GM18868 (cell line): ENCODE results near the gene RNF123.

Source experiments
- ATAC-seq: cut with Tn5 transposase; IDR thresholded peaks from one replicate; pipeline ENCODE4 v1.9.1; 2021; ENCODE audit warnings: mild to moderate bottlenecking, moderate library complexity; ENCODE audit not compliant: unreplicated experiment

The RNF123 gene

DNA sequence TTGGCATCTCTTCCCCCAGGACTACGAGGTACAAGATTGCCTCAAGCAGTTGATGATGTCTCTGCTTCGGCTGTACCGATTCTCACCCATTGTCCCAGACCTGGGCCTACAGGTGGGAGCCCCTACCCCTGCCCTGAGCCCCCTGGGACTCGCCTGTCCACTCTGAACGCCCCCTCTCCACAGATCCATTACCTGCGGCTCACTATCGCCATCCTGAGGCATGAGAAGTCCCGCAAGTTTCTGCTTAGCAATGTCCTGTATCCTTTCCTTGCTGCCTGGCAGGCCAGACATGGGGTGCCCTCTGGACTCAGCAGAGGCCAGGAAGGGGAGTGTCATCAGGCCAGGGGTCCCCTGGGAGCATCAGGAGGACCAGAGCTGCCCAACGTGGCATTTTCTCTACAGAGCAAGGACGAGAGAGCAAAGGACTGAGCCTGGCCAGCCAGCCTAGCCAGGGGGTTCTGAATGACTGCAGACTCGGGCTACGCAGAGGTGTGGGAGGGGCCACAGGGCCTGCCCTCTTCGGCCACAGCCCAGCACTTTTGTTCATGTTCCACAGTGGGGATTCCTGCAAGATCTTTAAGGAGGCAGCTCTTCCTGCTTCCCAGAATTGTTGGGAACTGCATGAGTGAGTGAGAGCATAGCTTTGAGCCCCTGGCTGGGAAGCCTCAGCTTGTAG is 11.2 kb downstream of the RNF123 start:
- no peak for ATAC-seq

DNA sequence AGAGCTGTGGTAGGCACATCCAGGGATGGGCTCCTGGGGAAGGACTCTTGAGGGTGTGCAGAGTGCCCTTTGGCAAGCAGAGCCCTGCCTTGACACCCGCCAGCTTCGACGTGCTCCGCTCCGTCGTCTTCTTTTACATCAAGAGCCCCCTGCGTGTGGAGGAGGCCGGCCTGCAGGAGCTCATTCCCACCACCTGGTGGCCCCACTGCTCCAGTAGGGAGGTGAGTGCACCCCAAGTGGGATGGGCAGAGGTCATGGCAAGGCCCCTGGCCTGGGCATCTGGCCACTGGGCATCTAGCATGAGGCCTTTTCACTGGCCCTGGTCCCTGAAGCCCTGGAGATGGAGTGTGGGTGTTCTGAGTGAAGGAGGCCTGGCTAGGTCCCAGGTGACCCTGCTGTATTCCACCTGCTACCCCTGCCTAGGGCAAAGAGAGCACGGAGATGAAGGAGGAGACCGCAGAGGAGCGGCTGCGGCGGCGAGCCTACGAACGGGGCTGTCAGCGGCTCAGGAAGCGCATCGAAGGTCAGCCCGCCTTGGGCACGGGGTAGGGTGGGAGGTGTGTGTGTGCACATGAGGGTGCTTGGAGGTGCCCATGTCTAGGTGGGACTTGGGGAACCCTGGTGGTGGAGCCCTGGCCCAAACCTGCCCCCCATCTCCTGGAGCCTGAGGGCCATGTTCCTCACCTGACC is 12.2 kb downstream of the RNF123 start:
- no peak for ATAC-seq

DNA sequence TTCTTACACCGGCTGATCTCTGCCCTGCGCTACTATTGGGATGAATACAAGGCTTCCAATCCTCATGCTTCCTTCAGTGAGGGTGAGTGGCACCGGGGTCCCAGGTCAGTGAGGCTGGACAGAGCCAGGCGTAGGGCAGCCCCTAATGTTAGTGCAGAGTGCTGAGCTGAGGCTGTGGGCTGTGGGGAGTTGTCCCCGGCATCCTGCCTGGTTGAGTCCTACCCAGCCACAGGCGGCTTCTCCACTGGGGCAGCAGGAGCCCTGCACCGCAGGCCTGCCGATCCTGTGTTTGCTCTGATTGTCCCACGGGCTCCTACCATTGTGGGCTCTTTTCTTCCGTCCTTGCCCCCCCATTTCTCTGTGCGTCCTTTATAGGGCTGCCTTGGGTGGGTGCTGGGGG is 13.3 kb downstream of the RNF123 start:
- no peak for ATAC-seq

DNA sequence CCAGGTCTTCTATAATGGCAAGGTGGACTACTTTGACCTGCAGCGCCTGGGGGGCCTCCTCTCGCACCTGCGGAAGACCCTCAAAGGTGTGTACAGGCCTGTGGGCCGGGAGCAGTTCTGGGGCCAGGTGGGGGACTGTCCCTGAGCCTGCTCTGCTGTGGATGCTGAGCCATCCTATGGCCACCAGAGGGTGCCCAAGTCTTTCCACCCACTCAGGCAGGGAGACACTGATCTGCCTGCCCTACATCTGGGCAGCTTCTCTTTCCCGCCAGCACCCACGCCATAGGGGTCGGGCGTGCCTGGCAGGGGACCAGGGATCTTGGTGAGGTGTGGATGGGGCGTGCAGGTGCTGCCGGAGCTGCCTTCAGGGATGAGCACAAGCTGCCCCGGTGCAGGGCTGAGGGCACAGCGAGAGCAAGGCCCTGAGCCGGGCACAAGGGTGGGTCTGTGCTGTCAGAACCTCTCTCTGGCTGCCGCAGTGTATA is 14.1 kb downstream of the RNF123 start:
- peak; percentile 82 for ATAC-seq

DNA sequence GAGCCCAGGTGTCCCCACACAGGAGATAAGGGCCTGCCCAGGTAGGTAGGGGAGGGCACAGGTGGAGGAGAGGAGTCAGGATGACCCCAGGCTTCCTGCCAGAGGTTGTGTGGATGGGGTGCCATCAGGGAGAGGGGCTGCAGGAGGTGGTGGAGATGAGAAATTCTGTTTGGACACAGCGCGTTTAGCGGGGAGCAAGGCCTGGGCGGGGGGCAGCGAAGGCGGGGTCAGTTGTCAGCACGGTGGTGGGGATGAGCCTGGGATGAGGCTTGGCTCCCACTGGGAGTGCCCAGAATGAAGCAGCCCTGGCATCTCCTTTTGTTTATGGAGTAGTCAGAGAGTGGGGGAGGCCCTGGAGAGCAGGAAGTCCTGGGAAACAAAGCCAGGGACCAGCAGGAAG is 14.6 kb downstream of the RNF123 start:
- ATAC-seq: no peak

DNA sequence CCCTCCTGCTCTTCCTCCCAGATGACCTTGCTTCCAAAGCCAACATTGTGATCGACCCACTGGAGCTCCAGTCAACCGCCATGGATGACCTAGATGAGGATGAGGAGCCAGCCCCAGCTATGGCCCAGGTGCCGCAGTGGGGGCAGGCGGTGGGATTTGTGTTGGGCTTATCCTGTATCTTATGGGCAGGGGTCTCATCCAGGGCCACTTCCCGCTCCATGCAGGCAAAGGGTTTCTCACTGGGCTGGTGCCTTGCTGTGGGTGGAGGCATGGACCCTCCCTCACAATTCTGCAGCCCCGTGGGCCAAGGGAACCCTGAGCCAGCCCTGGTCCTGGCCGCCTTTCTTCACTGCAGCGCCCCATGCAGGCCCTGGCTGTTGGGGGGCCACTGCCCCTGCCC is 15.3 kb downstream of the RNF123 start:
- ATAC-seq: no peak

DNA sequence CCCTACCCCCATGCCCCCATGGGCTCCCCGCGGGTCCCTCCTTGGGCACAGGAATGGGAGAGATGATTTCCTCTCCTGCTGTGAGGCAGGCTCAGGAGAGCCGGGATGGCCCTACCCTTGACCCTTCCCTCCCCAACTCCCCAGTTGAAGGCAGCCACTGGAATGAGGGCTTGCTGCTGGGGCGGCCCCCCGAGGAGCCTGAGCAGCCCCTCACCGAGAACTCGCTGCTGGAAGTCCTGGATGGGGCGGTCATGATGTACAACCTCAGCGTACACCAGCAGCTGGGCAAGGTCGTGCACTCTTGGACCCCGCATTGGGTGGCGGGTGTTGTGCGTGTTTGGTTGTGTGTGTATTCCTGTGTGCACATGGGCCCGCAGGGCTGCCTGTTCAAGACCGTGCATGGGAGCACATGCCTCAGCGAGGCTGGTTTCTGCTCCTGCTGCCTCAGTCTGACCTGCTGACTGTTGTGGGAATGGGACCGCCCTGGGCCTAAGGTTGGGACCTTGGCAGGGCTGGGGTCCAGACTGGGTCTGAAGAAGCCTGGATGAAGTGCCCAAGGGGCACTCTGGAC is 16.1 kb downstream of the RNF123 start:
- no peak for ATAC-seq

DNA sequence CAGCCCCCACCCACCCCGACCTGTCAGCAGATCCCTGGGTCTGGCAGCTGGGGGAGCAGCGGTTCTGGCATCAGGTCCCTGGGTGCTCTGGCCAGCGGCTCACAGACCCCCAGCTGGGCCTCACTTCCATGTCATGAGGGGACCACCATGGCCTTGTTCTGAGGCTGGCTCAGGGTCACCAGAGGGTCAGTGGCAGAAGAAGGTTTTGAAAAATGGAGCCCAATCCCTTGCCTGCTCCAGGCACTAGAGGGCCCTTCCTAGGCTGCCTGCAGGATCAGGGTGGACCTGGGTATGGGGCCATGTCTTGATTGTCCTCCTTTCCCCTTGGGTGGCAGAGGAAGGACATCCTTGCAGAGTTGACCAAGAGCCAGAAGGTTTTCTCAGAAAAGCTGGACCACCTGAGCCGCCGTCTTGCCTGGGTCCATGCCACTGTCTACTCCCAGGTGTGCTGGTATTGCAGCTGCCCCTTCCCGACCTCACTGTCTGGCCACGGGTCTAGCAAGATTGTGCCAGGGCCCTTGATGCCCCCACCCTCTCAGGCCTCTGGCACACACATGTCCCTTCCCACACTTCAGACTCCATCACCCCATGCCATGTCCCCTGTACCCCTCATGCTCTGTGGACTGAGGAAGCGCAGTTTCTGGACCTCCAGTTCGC is 17.2 kb downstream of the RNF123 start:
- ATAC-seq: no peak

DNA sequence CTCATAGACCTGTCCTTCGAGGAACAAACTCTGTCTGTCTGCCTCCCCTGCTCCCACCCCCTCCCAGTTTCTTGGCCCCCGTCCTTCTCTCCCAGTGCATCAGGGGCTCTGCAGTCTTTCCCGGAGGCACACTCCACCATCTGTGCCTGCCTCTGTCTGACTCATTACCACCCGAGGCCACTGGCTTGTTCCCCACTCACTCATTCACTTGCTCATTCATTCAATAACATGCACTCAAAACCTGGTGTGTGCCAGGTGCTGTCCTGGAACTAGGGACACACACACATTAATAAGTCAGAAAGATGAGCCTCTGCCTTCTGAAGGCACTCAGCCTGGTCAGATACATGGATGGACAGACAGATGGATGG is 17.7 kb downstream of the RNF123 start:
- ATAC-seq: no peak

DNA sequence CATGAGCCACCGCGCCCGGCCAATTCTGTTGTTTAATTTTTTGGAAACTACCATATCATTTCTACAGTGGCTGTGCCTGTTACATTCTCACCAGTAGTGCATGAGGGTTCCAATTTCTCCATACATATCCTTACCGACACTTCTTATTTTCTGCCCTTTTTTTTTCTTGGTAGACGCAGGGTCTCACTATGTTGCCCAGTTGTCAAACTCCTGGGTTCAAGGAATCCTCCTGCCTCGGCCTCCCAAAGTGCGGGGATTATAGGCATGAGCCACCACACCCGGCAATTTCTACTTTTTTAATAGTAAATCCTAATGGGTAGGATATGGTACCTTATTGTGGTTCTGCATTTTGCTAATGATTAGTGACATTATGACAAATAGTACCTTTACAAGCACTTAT is 20.5 kb downstream of the RNF123 start:
- ATAC-seq: no peak

DNA sequence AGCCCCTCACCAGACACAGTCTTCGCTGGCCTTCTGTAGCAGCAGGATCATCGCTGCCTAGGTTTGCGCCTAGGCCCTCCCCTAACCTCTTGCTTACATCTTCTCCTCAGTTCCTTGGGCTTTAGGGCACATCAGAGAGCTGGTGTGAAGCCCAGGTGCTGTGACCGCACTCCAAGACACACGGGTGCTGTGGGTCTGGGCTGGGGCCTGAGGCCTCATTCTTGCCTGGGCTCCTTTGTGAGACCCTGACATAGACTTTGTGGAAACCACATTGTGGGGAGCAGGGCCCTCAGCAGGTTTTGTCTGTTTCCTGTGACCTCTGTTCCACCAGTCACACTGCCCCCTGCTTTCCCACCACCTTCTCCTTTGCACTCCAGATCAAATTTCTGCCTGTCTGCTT is 22.1 kb downstream of the RNF123 start:
- no peak for ATAC-seq

DNA sequence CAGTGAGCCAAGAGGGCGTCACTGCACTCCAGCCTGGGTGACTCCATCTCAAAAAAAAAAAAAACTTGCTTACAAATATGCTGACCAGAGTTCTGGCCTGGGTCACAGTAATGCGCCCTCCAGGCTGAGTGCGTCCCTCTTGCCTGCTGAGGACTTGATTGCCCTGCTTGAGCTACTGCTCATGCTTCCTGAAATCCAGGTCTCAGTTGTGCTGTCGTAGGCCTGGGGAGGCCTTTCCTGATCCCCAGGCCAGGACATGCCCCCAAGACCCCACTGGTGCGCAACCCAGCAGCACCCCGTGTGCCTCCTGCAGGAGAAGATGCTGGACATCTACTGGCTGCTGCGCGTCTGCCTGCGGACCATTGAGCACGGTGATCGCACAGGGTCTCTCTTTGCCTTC is 22.8 kb downstream of the RNF123 start:
- ATAC-seq: no peak

DNA sequence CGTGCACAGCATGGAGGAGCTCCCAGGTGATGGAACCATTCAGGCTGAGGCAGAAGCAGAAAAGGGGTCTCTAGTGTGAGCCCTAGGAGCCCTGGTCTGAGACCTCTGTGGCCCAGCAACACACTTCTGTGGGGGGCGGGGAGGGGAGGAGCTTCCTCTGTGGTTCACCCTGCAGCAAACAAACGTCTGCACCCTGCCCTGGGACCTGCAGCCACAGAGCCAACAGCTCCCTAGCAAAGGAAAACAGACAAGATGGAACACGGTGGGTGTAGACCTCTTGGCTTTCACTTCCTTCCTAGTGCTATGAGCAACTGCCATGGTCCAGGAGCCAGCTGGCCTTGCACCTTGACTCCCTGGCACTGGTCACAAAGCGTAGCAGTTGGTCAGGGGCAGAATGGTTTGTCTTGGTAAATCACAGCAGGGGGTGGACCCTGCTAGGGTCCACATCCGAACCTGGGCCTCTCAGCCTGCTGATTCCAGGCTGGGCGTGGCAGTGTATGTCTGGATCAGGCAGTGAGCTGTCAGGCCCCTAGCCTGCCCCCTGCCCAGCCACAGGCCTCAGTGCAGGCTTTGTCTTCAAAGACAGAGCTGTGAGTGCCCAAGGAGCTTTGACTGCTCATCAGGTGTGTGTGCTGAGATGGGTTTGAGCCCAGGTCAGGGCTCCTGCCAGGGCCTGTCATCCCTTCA is 23.4 kb downstream of the RNF123 start:
- no peak for ATAC-seq

DNA sequence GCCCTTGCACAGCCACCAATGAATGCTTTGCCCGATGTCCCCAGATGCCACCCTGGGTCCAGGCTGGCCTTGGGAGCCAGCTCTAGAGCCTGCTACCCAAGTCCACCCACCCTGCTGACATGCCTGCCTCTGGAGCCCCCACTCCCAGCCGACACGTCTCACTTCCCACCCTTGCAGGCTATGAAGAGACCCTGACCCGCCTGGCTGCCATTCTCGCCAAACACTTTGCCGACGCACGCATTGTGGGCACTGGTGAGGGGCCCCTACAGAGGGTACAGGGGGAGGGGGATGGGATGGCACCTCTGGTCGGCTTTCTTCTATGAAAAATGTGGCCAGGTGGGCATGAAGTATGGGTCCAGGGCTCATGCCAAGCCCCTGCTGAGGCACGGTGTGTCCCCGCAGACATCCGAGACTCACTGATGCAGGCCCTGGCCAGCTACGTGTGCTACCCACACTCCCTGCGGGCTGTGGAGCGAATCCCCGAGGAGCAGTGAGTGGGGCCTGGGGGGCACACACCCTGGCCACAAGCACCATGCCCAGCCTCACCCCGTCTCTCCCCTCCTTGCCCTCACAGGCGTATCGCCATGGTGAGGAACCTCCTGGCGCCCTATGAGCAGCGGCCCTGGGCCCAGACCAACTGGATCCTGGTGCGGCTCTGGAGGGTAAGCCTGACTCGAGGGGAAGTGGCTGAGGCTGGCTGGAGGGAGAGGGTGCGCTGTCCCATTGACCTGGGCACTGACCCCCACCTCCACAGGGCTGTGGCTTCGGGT is 24.2 kb downstream of the RNF123 start:
- no peak for ATAC-seq

DNA sequence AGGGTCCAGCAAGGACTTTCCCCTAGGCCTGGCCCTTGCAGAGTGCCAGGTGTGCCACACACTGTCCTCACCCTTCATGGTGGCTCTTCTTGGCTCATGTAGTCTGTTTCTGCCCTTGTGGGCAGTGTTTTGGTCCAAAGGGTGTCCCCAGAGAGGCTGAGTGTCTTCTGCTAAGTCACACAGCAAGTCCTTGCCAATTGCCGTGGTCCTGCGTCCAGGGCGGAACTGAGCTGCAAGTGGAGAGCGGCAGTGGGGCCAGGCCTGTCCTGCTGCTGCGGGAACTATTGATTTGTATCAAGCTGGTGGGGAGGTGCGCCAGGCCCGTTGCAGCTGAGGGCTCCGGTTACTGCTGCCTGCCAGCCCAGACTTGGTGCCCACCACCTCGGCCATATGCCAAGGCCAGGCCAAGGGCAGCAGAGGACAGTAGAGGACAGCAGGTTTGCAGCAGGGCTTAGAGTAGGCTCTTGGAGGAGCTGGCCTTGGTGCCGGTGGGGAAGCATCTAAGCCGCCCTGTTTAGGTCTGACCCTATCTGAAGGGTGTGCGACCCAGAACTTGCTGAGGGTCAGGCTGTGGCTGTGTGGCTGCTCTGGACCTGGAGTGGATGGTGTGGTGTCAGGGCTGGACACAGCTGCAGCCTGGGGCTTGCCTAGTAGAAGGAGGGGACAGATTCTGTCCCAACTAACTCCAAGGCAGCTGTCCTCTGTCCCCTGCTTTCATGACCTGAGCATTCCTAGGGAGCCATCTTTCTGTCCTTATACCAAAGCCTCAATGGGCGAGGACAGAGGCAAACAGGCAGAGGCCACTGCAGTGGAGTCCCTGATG is 25.6 kb downstream of the RNF123 start:
- ATAC-seq: no peak

DNA sequence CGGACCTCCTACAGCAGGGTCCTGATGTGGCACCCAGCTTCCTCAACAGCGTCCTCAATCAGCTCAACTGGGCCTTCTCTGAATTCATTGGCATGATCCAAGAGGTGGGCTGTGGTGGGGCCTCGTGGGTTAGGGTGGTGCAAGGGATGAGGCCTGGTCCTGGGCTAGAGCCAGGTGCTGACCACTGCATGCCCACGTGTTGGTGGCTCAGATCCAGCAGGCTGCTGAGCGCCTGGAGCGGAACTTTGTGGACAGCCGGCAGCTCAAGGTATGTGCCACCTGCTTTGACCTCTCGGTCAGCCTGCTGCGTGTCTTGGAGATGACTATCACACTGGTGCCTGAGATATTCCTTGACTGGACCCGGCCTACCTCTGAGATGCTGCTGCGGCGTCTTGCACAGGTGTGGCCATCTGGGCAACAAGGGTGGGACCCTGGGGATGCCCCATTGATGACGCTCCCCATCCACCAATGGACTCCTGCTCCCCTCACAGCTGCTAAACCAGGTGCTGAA is 26.3 kb downstream of the RNF123 start:
- ATAC-seq: no peak

DNA sequence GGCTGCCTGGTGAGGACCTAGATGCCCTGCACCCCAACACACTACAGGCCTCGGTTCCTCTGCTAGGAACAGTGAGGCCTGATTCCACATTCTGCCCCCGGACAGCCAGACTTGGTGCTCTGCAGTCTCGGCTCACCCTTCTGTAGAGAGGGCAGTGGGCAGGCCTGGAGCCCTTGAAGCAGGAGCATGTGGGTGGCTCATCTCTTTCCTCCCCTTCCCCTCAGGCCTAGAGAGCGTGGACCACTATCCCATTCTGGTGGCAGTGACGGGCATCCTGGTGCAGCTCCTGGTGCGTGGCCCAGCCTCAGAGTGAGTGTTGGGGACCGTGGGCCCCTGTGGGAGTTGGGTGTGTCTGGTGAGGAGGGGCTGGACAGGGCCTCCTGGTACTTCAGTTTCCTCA is 26.8 kb downstream of the RNF123 start:
- no peak for ATAC-seq

DNA sequence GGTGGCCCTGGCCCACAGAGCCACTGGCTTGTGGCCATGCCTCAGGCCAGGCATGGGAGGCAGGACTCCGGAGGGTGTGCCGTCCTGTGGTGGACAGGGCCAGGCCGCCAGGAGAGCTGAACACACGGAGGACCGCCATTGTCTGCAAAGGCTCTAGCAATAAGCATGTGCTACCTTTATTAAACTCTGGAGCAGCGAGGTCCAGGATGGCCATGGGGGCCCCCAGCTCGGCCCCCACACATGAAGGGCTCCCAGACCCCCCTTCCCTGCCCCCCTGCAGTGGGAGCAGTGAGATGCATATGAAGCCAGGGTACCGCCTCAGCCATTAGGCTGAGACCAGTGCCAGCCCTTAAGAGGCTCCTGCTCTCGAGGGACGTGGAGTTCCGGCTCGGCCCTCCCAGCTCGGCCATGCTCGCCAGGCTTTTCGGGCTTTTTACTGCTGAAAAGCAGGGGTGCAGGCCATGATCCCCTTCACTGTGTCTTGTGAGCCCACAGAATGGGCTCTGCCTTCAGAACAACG is 27.4 kb downstream of the RNF123 start:
- ATAC-seq: no peak

DNA sequence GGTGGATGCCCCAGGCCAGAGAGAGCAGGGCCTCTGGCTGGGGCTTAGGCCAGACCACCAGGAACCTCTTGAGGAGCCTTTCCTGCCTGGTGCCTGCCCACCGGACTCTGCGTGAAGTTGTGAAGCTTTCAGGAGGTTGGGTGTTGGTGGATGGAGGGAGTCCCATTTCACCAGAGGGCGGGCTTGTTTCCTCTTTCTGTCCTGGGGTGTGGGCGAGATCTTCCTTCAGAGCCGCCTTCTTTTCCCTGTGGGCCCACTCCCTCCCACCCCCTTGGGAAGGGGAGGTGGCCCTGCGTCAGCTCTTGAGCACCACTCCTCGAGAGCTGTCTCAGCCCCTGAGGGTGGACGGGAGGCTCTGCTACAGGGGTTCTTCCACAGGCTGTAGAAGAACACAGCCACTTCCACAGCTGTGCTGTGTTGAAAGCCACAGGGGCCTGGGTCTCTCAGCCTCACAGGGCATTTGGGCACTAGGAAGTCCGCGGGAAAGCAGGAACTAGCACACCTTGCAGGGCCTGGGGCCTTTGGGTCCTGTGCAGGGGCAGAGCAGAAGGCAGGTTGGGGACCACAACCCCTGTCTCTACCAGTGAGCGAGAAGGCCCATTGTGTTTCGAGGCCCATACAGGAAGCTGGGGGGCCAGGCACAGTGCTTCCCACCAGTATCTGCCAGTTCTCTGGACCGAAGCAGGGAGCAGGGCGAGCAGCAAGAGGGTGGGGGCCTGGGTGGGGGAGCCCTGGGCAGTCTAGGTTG is 28.0 kb downstream of the RNF123 start:
- no peak for ATAC-seq
